WTC11 (cell line): ENCODE measurements around the gene IP6K2. TPM values are rescaled to one million over a fixed set of nuclear protein-coding genes. Genes with fewer than 3 reads are reported as not detected.

ENCODE experiments used
- AFF4 ChIP-seq: sonication (generic); formaldehyde crosslinking; IDR thresholded peaks from 2 replicates; pipeline ENCODE4 v1.8.1; 2023; ENCODE audit warnings: mild to moderate bottlenecking, missing genetic modification reagents, borderline replicate concordance
- CBFB ChIP-seq: sonication (generic); formaldehyde crosslinking; IDR thresholded peaks from 2 replicates; pipeline ENCODE4 v1.8.1; 2022; ENCODE audit warnings: mild to moderate bottlenecking, low read depth, missing genetic modification reagents
- CREM ChIP-seq: sonication (generic); formaldehyde crosslinking; IDR thresholded peaks from 2 replicates; pipeline ENCODE4 v1.8.1; 2022; ENCODE audit warnings: mild to moderate bottlenecking, missing genetic modification reagents, moderate library complexity
- ESRRA ChIP-seq: sonication (generic); formaldehyde crosslinking; IDR thresholded peaks from 2 replicates; pipeline ENCODE4 v1.8.1; 2022; ENCODE audit warnings: mild to moderate bottlenecking, missing genetic modification reagents, borderline replicate concordance
- ETV6 ChIP-seq: sonication (generic); formaldehyde crosslinking; IDR thresholded peaks from 2 replicates; pipeline ENCODE4 v1.8.1; 2022; ENCODE audit warnings: mild to moderate bottlenecking, missing genetic modification reagents
- FOXJ3 ChIP-seq: sonication (generic); formaldehyde crosslinking; IDR thresholded peaks from 2 replicates; pipeline ENCODE4 v1.9.0; 2021; ENCODE audit warnings: missing genetic modification reagents, mild to moderate bottlenecking, borderline replicate concordance
- FOXP1 ChIP-seq: sonication (generic); formaldehyde crosslinking; IDR thresholded peaks from 2 replicates; pipeline ENCODE4 v1.8.0; 2022; ENCODE audit warnings: missing genetic modification reagents, mild to moderate bottlenecking, moderate library complexity, borderline replicate concordance
- GABPB1 ChIP-seq: sonication (generic); formaldehyde crosslinking; IDR thresholded peaks from 2 replicates; pipeline ENCODE4 v1.8.1; 2023; ENCODE audit warnings: mild to moderate bottlenecking, missing genetic modification reagents
- JAZF1 ChIP-seq: fragments of 250-450 bp; sonication (Bioruptor Pico); IDR thresholded peaks from 2 replicates; pipeline ENCODE4 v1.9.0; 2021; ENCODE audit warnings: moderate library complexity, mild to moderate bottlenecking, inconsistent platforms
- MYBL2 ChIP-seq: sonication (generic); formaldehyde crosslinking; IDR thresholded peaks from 2 replicates; pipeline ENCODE4 v1.8.1; 2023; ENCODE audit warnings: mild to moderate bottlenecking, moderate library complexity, missing genetic modification reagents
- NFE2L1 ChIP-seq: sonication (generic); formaldehyde crosslinking; IDR thresholded peaks from 2 replicates; pipeline ENCODE4 v1.8.1; 2023; ENCODE audit warnings: missing genetic modification reagents
- NR2C2 ChIP-seq: sonication (generic); formaldehyde crosslinking; IDR thresholded peaks from 2 replicates; pipeline ENCODE4 v1.8.0; 2022; ENCODE audit warnings: mild to moderate bottlenecking, missing genetic modification reagents
- PRDM15 ChIP-seq: sonication (generic); formaldehyde crosslinking; IDR thresholded peaks from 2 replicates; pipeline ENCODE4 v1.8.0; 2022; ENCODE audit warnings: missing genetic modification reagents
- PREB ChIP-seq: sonication (generic); formaldehyde crosslinking; IDR thresholded peaks from 2 replicates; pipeline ENCODE4 v1.8.1; 2022; ENCODE audit warnings: mild to moderate bottlenecking, missing genetic modification reagents, moderate library complexity, borderline replicate concordance
- RORB ChIP-seq: fragments of 250-450 bp; sonication (Bioruptor Pico); IDR thresholded peaks from 2 replicates; pipeline ENCODE4 v1.9.0; 2021; ENCODE audit warnings: mild to moderate bottlenecking
- SMAD3 ChIP-seq: sonication (generic); formaldehyde crosslinking; IDR thresholded peaks from 2 replicates; pipeline ENCODE4 v1.8.0; 2022; ENCODE audit warnings: missing genetic modification reagents, mild to moderate bottlenecking, borderline replicate concordance
- ZNF138 ChIP-seq: sonication (generic); formaldehyde crosslinking; conservative IDR thresholded peaks from 2 replicates; pipeline ENCODE4 v1.8.1; 2022; ENCODE audit warnings: mild to moderate bottlenecking, moderate library complexity, missing genetic modification reagents
- total RNA-seq: library from RNA; stranded (reverse); gene quantifications from 3 replicates; pipeline ENCODE4 v1.2.3, GENCODE V29; 2021
- TF ChIP-seq, protein P1 (sequence below): sonication (generic); formaldehyde crosslinking; IDR thresholded peaks from 2 replicates; pipeline ENCODE4 v1.8.1; 2022; ENCODE audit warnings: missing genetic modification reagents, borderline replicate concordance
- TF ChIP-seq, protein P2 (sequence below): sonication (generic); formaldehyde crosslinking; IDR thresholded peaks from 2 replicates; pipeline ENCODE4 v1.8.0; 2022; ENCODE audit warnings: mild to moderate bottlenecking, missing genetic modification reagents
- TF ChIP-seq, protein P3 (sequence below): fragments of 250-450 bp; sonication (Bioruptor Pico); IDR thresholded peaks from 2 replicates; pipeline ENCODE4 v1.9.0; 2021; ENCODE audit warnings: mild to moderate bottlenecking
- TF ChIP-seq, protein P4 (sequence below): sonication (generic); formaldehyde crosslinking; IDR thresholded peaks from 2 replicates; pipeline ENCODE4 v1.8.0; 2022; ENCODE audit warnings: mild to moderate bottlenecking, missing genetic modification reagents

IP6K2 gene
- total RNA-seq, 1 experiment from 2014 or later, result 123 TPM

GRCh38 chr3:48663489-48664312 is 53.3 kb downstream of the IP6K2 start (continued):
- TF ChIP-seq, protein P1, sequence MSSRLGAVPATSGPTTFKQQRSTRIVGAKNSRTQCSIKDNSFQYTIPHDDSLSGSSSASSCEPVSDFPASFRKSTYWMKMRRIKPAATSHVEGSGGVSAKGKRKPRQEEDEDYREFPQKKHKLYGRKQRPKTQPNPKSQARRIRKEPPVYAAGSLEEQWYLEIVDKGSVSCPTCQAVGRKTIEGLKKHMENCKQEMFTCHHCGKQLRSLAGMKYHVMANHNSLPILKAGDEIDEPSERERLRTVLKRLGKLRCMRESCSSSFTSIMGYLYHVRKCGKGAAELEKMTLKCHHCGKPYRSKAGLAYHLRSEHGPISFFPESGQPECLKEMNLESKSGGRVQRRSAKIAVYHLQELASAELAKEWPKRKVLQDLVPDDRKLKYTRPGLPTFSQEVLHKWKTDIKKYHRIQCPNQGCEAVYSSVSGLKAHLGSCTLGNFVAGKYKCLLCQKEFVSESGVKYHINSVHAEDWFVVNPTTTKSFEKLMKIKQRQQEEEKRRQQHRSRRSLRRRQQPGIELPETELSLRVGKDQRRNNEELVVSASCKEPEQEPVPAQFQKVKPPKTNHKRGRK, result no peak
- TF ChIP-seq PREB (CRISPR knock-in tag) (no peak), JAZF1 (no peak), CREM (peak; percentile 89), GABPB1 (CRISPR knock-in tag) (peak; percentile 8; the same call in 1 of the 2 replicates), AFF4 (CRISPR knock-in tag) (no peak; the same call in 1 of the 2 replicates), RORB (CRISPR knock-in tag) (no peak), ETV6 (CRISPR knock-in tag) (peak; percentile 96), NFE2L1 (CRISPR knock-in tag) (peak; percentile 93), FOXJ3 (CRISPR knock-in tag) (no peak), NR2C2 (CRISPR knock-in tag) (no peak), ESRRA (CRISPR knock-in tag) (0 out of 2 replicates have a peak, but pooled peaks have one; percentile 67), PRDM15 (CRISPR knock-in tag) (no peak; the same call in none of the 2 replicates), MYBL2 (CRISPR knock-in tag) (peak; percentile 97; the same call in 1 of the 2 replicates), SMAD3 (CRISPR knock-in tag) (peak; percentile 91; the same call in 1 of the 2 replicates), FOXP1 (peak; percentile 98), CBFB (CRISPR knock-in tag) (peak; percentile 52; the same call in 1 of the 2 replicates), ZNF138 (peak; percentile 83; the same call in 1 of the 2 replicates)
- TF ChIP-seq, protein P2, sequence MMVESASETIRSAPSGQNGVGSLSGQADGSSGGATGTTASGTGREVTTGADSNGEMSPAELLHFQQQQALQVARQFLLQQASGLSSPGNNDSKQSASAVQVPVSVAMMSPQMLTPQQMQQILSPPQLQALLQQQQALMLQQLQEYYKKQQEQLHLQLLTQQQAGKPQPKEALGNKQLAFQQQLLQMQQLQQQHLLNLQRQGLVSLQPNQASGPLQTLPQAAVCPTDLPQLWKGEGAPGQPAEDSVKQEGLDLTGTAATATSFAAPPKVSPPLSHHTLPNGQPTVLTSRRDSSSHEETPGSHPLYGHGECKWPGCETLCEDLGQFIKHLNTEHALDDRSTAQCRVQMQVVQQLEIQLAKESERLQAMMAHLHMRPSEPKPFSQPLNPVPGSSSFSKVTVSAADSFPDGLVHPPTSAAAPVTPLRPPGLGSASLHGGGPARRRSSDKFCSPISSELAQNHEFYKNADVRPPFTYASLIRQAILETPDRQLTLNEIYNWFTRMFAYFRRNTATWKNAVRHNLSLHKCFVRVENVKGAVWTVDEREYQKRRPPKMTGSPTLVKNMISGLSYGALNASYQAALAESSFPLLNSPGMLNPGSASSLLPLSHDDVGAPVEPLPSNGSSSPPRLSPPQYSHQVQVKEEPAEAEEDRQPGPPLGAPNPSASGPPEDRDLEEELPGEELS (CRISPR knock-in tag), result peak; percentile 94
- TF ChIP-seq, protein P3, sequence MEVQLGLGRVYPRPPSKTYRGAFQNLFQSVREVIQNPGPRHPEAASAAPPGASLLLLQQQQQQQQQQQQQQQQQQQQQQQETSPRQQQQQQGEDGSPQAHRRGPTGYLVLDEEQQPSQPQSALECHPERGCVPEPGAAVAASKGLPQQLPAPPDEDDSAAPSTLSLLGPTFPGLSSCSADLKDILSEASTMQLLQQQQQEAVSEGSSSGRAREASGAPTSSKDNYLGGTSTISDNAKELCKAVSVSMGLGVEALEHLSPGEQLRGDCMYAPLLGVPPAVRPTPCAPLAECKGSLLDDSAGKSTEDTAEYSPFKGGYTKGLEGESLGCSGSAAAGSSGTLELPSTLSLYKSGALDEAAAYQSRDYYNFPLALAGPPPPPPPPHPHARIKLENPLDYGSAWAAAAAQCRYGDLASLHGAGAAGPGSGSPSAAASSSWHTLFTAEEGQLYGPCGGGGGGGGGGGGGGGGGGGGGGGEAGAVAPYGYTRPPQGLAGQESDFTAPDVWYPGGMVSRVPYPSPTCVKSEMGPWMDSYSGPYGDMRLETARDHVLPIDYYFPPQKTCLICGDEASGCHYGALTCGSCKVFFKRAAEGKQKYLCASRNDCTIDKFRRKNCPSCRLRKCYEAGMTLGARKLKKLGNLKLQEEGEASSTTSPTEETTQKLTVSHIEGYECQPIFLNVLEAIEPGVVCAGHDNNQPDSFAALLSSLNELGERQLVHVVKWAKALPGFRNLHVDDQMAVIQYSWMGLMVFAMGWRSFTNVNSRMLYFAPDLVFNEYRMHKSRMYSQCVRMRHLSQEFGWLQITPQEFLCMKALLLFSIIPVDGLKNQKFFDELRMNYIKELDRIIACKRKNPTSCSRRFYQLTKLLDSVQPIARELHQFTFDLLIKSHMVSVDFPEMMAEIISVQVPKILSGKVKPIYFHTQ (CRISPR knock-in tag), result no peak
- TF ChIP-seq, protein P4, sequence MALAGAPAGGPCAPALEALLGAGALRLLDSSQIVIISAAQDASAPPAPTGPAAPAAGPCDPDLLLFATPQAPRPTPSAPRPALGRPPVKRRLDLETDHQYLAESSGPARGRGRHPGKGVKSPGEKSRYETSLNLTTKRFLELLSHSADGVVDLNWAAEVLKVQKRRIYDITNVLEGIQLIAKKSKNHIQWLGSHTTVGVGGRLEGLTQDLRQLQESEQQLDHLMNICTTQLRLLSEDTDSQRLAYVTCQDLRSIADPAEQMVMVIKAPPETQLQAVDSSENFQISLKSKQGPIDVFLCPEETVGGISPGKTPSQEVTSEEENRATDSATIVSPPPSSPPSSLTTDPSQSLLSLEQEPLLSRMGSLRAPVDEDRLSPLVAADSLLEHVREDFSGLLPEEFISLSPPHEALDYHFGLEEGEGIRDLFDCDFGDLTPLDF, result no peak
